MCF 10A (cell line): Measurements from ENCODE around the gene INSR. TPM values are rescaled to one million over a fixed set of nuclear protein-coding genes. Genes with fewer than 3 reads are reported as not detected.

Experiments
- BruUV-seq: library from RNA; stranded (reverse); fragments of 400-500 nt; replicated peaks from 2 replicates; lab custom pipeline; 2021; lab: Mats Ljungman, UMichigan
- CTCF ChIA-PET: fragments of 300-600 bp; sonication (Branson Sonifier 250); formaldehyde crosslinking; extraction: SDS; loops from one replicate; lab custom pipeline; 2021; ENCODE audit warnings: antibody characterized with exemption, inconsistent platforms; lab: Yijun Ruan, JAX
- POLR2A ChIA-PET: fragments of 300-600, 350-650 bp; sonication (Branson Sonifier 250); formaldehyde crosslinking; extraction: SDS; loops from one replicate; lab custom pipeline; 2020; ENCODE audit warnings: antibody characterized with exemption, inconsistent platforms; lab: Yijun Ruan, JAX
- DNase-seq: peaks from one replicate; pipeline ENCODE4 v3.0.0-alpha.2; 2018; ENCODE audit not compliant: unreplicated experiment
- H3K27ac Mint-ChIP-seq: one replicate; pipeline ENCODE4 v1.8.0; 2022; ENCODE audit warnings: mild to moderate bottlenecking, low read depth, mixed read lengths; ENCODE audit not compliant: unreplicated experiment
- H3K27me3 Mint-ChIP-seq: one replicate; pipeline ENCODE4 v1.8.0; 2022; ENCODE audit warnings: mixed read lengths; ENCODE audit not compliant: insufficient read depth, unreplicated experiment
- H3K36me3 Mint-ChIP-seq: one replicate; pipeline ENCODE4 v1.8.0; 2022; ENCODE audit warnings: mild to moderate bottlenecking, moderate library complexity, mixed read lengths; ENCODE audit not compliant: insufficient read depth, unreplicated experiment
- H3K4me1 Mint-ChIP-seq: one replicate; pipeline ENCODE4 v1.8.0; 2022; ENCODE audit warnings: mixed read lengths; ENCODE audit not compliant: insufficient read depth, unreplicated experiment
- H3K4me3 Mint-ChIP-seq: one replicate; pipeline ENCODE4 v1.8.0; 2022; ENCODE audit warnings: mild to moderate bottlenecking, moderate library complexity, mixed read lengths; ENCODE audit not compliant: unreplicated experiment
- H3K9me3 Mint-ChIP-seq: one replicate; pipeline ENCODE4 v1.8.0; 2022; ENCODE audit warnings: mixed read lengths; ENCODE audit not compliant: unreplicated experiment
- intact Hi-C: fragments of 100-400 bp; cut with micrococcal nuclease; formaldehyde crosslinking; loops from 2 replicates; pipeline ENCODE4 v1.14.1; 2022
- total RNA-seq: library from RNA; stranded (reverse); gene quantifications from 2 replicates; pipeline ENCODE4 v1.2.3, GENCODE V29; 2022
- TF ChIP-seq, protein P1 (sequence below): fragments of 200-600 bp; IDR thresholded peaks from one replicate; pipeline ENCODE4 v1.8.0; 2022; ENCODE audit warnings: antibody characterized with exemption, mild to moderate bottlenecking; ENCODE audit not compliant: unreplicated experiment

The INSR gene
- total RNA-seq, 1 experiment from 2014 or later: 8.8 TPM

DNA sequence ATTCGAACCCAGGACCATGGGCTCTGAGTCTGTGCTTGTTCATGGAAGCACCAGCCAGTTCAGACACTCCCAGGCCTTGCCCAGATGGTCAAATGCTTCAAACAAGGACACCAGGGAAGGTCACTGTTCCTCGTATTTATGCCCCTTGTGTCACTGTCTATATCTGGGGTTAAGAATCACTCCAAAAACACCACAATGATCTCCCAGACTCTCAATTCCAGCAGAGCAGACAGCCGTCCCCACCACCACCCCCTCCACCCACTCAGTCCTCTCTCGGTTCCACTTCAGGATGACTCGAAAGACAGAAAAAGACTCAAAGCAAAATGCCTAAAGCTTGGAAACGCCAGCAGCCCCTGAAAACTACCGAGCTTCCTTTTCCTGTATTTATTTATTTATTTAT lies 79.0 kb downstream of the INSR start:
- ChIA-PET POLR2A (interaction anchor here (0.6 to 0.7 kb wide), 2 partner anchors 9 to 76 kb away, joined by 3 to 4 read pairs; no protein-coding TSS in a partner anchor), CTCF (no interaction called here)
- no peak overlapping the region for H3K4me3 Mint-ChIP-seq
- H3K9me3 Mint-ChIP-seq: no peaks in the 10 kb centered on the region
- no peaks in the 10 kb centered on the region for H3K27me3 Mint-ChIP-seq
- TF ChIP-seq, protein P1, sequence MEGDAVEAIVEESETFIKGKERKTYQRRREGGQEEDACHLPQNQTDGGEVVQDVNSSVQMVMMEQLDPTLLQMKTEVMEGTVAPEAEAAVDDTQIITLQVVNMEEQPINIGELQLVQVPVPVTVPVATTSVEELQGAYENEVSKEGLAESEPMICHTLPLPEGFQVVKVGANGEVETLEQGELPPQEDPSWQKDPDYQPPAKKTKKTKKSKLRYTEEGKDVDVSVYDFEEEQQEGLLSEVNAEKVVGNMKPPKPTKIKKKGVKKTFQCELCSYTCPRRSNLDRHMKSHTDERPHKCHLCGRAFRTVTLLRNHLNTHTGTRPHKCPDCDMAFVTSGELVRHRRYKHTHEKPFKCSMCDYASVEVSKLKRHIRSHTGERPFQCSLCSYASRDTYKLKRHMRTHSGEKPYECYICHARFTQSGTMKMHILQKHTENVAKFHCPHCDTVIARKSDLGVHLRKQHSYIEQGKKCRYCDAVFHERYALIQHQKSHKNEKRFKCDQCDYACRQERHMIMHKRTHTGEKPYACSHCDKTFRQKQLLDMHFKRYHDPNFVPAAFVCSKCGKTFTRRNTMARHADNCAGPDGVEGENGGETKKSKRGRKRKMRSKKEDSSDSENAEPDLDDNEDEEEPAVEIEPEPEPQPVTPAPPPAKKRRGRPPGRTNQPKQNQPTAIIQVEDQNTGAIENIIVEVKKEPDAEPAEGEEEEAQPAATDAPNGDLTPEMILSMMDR: no peak
- H3K36me3 Mint-ChIP-seq: no peaks in the 10 kb centered on the region
- no peak overlapping the region for H3K27ac Mint-ChIP-seq
- no peaks in the 10 kb centered on the region for H3K4me1 Mint-ChIP-seq
- no TSS peak for BruUV-seq
- intact Hi-C loops: no loop called here
- no peak for DNase-seq

DNA sequence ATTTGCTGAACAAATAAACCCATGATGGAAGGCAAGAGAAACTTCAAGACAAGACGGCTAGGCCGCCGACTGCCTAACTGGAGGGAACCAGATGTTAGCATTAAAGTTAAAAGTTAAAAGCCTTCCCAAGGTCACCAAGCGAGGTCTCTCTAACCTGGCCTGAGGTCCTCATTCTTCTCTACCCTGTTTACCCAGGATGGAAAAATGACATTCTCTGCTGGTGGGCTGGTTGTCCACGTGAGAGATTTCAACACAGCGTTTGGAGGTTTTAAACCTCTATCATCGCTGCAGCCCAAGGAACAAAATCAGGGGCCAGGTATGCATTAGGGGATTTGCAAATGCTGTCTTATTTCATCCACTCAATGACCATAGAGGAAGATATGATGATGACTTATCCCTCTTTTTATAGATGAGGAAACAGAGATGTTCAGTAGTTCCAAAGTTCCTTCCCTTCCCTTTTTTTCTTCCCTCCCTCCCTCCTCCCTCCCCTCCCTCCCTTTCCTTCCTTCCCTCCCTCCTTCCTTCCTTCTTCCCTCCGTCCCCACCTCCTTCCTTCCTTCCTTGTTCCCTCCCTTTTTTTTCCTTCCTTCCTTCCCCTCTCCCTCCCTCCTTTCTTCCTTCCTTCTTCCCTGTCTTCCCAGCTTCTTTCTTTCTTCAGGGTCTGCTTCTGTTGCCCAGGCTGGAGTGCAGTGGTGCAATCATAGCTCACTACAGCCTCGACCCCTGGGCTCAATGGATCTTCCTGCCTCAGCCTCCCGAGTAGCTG lies 79.7 kb downstream of the INSR start:
- H3K27me3 Mint-ChIP-seq: no peaks in the 10 kb centered on the region
- TF ChIP-seq, protein P1: no peak
- H3K27ac Mint-ChIP-seq: no peak overlapping the region
- no peak for DNase-seq
- BruUV-seq: no TSS peak
- CTCF ChIA-PET: no interaction called here
- POLR2A ChIA-PET: no interaction called here
- no peaks in the 10 kb centered on the region for H3K4me1 Mint-ChIP-seq
- intact Hi-C loops: no loop called here
- H3K36me3 Mint-ChIP-seq: no peaks in the 10 kb centered on the region
- no peaks in the 10 kb centered on the region for H3K9me3 Mint-ChIP-seq
- H3K4me3 Mint-ChIP-seq: no peak overlapping the region

DNA sequence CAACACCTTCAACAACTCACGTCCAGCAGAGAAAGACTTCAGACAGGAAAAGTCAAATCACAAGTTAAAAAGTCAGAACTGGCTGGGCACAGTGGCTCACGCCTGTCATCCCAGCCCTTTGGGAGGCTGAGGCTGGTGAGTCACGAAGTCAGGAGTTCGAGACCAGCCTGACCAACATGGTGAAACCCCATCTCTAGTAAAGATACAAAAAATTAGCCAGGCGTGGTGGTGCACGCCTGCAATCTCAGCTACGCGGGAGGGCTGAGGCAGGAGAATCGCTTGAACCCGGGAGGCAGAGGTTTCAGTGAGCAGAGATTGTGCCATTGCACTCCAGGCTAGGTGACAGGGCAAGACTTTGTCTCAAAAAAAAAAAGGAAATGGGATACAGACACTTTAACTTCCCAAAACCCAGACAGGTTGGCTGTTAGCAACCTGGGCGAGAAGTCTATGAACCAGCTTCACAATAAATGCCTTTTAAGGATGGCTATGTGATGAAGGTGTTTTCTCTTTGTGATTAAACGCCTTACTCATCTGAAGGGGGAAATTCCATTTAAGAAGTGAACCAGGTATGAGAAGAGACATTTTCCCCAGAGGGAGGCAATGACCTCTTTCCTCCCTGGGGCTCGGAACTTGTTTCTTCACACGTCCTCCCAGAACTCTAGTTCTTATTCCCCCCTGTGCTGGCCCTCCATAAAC lies 80.4 kb downstream of the INSR start:
- H3K9me3 Mint-ChIP-seq: no peaks in the 10 kb centered on the region
- H3K4me3 Mint-ChIP-seq: no peak overlapping the region
- H3K27me3 Mint-ChIP-seq: no peaks in the 10 kb centered on the region
- DNase-seq: no peak
- TF ChIP-seq, protein P1: no peak
- POLR2A ChIA-PET: no interaction called here
- BruUV-seq: no TSS peak
- no peak overlapping the region for H3K27ac Mint-ChIP-seq
- no peaks in the 10 kb centered on the region for H3K4me1 Mint-ChIP-seq
- intact Hi-C loops: no loop called here
- CTCF ChIA-PET: interaction anchor here (0.6 kb wide), 1 partner anchor 128 kb away, joined by 3 read pairs; no protein-coding TSS in a partner anchor
- no peaks in the 10 kb centered on the region for H3K36me3 Mint-ChIP-seq

DNA sequence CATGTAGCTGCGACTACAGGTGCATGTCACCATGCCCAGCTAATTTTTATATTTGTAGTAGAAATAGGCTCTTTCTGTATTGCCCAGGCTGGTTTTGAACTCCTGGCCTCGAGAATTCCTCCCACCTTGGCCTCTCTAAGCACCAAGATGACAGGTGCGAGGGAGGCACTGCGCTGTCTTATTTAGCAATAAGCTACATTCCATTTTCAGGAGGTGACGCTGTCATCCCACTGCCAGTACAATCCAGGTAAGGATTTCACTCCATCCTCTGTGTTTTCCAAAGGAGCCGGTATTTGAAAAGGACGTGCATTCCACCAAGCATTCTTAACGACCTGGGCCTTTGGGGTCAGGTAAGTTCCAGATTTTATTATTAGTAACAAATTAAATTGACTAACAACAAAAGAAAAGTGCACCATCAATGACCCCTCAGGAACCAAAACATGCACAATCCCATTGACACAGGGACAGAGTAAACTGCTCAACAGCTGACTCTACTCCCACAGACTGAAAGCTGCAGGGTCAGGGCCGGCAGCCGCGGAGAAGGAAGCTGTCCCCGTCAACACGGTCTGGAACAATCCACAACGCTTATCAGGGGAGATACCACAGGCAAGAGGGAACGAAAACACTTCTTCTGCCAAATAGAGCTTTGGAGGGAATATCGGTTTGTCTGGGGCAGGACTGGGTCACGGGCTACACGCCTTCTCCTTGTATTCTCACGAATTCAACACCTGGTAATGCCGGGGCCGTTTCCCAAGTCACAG lies 82.8 kb downstream of the INSR start:
- intact Hi-C loops: no loop called here
- no TSS peak for BruUV-seq
- Mint-ChIP-seq H3K4me1 (no peaks in the 10 kb centered on the region), H3K9me3 (no peaks in the 10 kb centered on the region), H3K27me3 (no peaks in the 10 kb centered on the region), H3K27ac (no peak overlapping the region), H3K4me3 (no peak overlapping the region), H3K36me3 (no peaks in the 10 kb centered on the region)
- TF ChIP-seq, protein P1: no peak
- no peak for DNase-seq
- CTCF ChIA-PET: interaction anchor here (0.5 kb wide), 1 partner anchor 90 kb away, joined by 3 read pairs; no protein-coding TSS in a partner anchor
- POLR2A ChIA-PET: no interaction called here
